Erythroblast (primary cell): ENCODE results near the gene RSAD1.

Experiments
- GATA1 ChIP-seq: IDR thresholded peaks from 2 replicates; pipeline ENCODE4 v1.6.1; 2011; ENCODE audit warnings: low read depth, mild to moderate bottlenecking, control low read depth, low read length, moderate library complexity
- POLR2A ChIP-seq: IDR thresholded peaks from 2 replicates; pipeline ENCODE4 v1.6.1; 2011; ENCODE audit warnings: mild to moderate bottlenecking, low read length

- TF ChIP-seq POLR2A: no peak
- TF ChIP-seq GATA1: no peak
Observed at GRCh38 chr17:50466371-50467113, 12.1 kb upstream of the RSAD1 start.
